HG03558 (cell line): ENCODE measurements around the gene SMC6.

ENCODE experiments used
- ATAC-seq: cut with Tn5 transposase; IDR thresholded peaks from one replicate; pipeline ENCODE4 v1.9.1; 2021; ENCODE audit warnings: moderate number of reproducible peaks; ENCODE audit not compliant: unreplicated experiment; ENCODE audit errors: extremely low read depth

Gene SMC6

DNA sequence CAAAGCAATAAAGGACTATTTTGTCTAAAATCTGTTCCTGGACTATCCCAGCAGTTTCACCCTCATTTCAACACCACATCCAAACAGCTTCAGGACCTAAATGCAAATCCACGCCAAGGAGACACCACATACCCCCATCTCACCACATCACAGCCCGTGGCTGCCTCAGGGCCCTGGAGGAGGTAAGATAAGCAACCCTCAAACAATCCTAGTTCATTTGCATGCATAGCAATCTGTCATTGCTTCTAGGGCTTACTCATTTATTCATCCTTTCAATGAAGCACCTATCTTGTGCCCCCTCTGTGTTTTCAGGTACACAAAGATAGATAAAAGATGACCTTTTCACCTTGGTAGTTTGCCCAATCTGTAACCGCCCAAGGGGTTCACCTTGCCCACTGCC lies 126.6 kb downstream of the SMC6 start:
- no peak for ATAC-seq

DNA sequence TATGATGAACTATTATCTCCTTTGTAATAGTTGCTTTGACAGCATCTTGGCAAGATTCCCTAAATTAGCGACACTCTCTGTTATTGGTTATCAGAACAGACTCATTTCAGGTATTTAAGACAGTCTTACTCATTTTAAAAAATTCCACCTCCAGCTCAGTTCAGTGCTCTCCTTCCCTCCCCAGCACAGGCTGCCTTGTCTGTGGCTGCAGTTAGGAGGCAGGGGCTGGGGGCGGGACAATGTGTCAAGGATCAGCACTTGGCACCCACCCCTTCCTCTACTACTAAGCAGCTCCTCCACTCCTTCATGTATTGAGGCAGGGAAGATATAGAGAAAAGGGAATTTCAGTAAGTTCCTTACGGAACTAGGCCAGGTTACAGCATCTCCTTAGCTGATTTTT lies 128.2 kb downstream of the SMC6 start:
- no peak for ATAC-seq

DNA sequence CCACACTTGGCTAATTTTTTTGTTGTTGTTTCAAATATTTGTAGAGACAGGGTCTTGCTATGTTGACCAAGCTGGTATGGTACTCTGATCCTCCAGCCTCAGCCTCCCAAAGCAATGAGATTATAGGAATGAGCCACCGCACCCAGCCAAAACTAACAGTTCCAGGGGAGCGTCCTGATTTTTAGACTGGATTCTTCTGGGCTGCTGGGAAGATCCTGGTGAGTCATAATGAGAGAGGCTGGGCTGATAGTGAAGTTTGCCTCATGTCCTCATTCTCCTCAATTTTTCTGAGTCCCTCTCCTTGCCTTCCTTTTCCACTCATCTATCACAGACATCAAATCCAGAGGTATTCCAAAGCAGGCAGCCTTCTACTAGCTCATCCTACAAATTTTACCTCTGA lies 131.8 kb downstream of the SMC6 start:
- no peak for ATAC-seq

DNA sequence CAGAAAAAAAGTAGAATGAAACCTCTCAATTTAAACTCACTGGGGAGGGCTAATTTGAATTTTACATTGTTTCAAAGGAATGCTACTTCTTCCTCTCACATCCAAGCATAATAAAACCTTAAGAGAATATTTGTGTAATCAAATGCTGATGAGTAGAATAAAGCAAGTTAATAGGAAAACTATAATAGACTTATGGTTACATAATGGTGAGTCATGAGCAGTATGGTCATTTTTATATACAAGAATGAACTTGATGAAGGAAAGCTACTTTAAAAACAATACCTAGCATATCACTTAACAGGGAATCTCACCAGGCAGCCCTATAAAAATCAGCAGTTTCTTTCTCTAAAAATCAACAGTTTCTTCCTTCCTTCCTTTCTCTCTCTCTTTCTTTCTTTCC lies 132.8 kb downstream of the SMC6 start:
- ATAC-seq, result no peak

DNA sequence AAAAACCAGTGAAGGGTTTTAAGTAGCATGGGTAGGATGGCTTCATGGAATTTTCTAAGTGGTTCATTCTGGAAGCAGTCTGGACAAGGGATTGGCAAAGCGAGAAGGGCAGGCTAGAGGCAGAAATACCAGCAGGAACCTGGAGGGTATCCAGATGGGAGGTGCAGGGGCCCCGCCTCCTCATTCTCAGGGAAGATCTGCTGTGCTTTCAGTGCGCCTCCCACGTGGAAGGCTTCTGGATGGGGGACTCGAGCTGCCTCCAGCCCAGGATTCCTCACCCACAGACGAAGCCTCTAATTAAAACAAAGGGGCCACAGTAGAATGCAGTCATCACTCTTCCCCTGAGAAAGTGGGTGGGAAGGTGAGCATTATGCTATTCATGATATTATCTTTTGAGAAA lies 133.3 kb downstream of the SMC6 start:
- ATAC-seq, result no peak

DNA sequence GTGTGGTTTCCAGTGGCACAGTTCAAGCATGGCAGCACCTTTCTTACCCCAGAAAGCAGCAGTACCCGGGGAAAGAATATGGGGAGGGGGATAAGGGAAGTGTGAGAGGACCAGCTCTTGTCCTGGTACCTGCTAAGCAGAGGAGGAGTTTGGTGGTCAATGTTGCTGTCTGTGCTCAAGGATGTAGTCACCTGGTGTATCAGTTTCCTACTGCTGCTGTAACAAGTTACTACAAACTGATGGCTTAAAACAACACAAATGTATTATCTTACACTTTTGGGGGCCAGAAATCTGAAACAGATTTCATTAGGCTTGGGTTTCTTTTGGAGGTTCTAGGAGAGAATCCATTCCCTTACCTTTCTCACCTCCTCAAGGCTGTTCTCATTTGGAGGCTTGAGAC lies 135.7 kb downstream of the SMC6 start:
- ATAC-seq, result no peak

DNA sequence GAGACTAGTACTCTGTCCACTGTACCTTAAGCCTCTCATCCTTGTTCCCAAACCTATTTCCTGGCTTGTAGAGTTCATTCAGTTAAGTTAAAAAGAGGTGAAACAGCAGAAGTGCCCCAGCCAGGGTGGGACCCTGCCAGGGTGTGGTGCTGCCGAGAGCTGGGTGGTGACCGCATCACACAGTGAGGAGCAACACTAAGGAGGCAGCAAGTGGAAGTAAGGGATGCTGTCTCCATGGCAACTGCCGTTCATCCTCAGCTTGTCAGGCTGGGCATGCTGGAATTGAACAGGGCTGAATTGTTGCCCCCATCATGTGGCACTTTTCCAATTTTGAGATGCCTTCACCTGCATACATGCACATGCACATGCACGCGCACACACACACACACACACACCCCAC lies 136.1 kb downstream of the SMC6 start:
- no peak for ATAC-seq

DNA sequence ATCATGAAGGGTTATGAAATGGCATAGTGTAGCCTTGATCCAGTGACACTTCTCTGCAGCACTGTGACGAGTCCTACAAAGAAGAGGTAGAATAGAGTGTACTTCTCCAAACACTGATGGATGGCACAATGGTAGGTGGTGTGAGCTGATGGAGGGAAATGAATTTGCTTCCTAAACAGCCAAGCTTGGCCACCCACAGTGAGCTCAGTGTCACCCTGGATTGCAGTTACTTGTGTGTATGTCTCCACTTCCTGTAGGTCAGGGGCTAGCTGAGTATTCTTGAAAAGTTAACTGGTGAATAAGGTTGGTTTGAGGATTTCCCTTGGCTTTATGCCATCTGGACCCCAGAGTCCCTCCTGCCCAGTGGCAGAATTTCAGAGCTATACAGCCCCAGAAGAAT lies 137.2 kb downstream of the SMC6 start:
- no peak for ATAC-seq

DNA sequence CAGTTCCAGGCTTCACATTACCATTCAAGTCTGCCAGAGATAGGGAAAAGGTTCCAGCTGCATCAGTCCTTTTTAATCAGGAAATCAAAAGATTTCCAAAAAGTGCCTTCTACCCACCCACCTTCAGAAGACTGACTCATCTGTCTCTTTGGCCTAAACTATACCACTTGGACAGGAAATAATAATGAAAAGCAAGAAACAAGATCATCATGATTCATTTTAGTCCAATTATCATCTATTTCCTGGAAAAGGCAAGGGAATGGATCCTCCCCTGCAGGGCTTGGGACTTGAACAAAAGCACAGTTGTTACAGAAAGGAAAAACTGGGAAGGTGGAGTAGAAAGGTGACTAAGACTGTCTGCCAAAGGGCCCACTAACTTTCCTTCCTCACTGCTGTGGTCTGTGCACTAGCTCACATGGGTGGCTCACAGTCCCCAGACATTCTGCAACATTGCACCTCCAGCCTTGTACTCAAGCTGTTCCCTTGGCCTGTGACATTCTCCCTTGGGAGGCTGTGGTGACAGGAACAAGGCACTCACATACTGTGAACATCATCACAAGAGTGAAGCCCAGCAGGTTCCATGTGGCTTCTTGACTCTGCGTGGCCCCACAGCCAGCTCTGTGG lies 137.8 kb downstream of the SMC6 start:
- no peak for ATAC-seq

DNA sequence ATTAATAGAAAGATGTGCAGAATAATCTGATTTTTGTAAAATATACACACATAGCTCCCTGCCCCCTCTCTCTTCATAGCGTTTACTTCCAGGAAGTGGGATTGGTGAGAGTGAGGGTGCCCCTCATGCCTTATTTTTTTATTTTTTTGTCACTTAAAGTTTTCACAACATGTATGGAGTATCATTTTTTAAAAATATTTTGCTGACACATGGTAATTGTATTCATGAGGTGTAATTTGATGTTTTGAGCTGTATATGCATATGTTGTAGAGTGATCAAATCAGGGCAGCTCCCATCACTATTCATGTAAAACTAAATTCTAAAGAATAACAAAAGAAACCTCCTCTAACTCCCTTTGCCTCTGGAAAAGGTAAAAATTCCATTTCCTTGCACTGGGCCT lies 138.5 kb downstream of the SMC6 start:
- ATAC-seq, result no peak

DNA sequence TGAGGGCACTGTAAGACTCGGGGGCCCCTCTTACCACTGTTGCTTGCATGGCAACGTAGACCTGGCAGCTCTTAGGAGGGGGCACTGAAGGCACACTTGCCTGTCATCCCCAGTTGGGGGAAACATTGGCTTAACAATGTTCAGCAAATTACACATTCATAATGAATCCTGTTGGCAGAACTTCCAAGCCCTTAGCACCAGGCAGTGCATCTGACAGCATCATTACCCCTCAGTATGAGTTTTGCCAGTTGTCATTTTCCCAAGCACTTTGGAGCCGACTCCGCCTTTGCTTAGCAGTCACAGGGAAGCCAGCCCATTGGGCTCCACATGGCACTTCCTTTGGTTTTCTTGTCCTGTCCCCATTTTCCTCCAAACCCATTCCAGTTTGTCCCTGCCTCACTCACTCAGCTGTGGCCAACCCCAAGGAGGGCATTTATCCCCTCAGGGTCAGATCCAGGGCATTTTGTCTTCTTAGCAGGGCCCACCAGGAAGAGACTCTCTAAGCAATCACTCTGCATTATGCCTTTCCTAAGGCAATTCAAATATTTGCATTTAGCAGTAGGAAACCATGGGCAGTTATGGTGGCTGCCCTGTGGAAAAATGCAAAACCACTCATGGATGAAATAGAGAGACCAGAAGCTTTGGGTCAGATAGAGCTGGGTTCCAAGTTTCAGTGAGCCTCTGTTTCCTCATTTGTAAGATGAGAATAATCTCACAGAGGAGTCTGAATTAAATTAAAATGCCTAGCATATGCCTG lies 139.3 kb downstream of the SMC6 start:
- ATAC-seq, result no peak
